ENCODE results near the gene OR6M1.

The OR6M1 gene

GRCh38 chr11:123783536-123783935, 22.6 kb downstream of the OR6M1 start:
- Histone ChIP-seq H4K20me1 (ENCODE audit: insufficient read depth, low read length) (no peaks in the 10 kb centered on the region), H3K79me2 (ENCODE audit: insufficient read depth, low read length) (no peaks in the 10 kb centered on the region), H3K27me3 (ENCODE audit: insufficient read depth, low read length) (no peaks in the 10 kb centered on the region), H3K9me2 (ENCODE audit: low read depth, low read length) (no peaks in the 10 kb centered on the region), H3K9ac (ENCODE audit: low read length) (no peak overlapping the region), H3K9me3 (ENCODE audit: low read length) (no peaks in the 10 kb centered on the region), H3K36me3 (ENCODE audit: insufficient read depth, low read length) (no peaks in the 10 kb centered on the region), H3K4me1 (ENCODE audit: insufficient read depth, low read length, severe bottlenecking) (no peaks in the 10 kb centered on the region), H2AFZ (ENCODE audit: low read length) (no peak overlapping the region), H3K4me2 (ENCODE audit: low read length) (no peak overlapping the region), H3K27ac (ENCODE audit: low read depth, low read length, poor library complexity, severe bottlenecking) (no peak overlapping the region), H3K4me3 (ENCODE audit: low read depth, low read length, poor library complexity, severe bottlenecking) (no peak overlapping the region), H3F3A (ENCODE audit: insufficient read depth, low read length) (no peaks in the 10 kb centered on the region)
- TF ChIP-seq CTCF (IDR thresholded peaks at IDR 0.05; ENCODE audit: low read length) (no peak), EZH2 (IDR thresholded peaks at IDR 0.05; ENCODE audit: borderline replicate concordance, low read length) (no peak)

- Histone ChIP-seq H3K36me3 (ENCODE audit: insufficient read depth, low read length) (no peaks in the 10 kb centered on the region), H3K9ac (ENCODE audit: low read length) (no peak overlapping the region), H3K9me2 (ENCODE audit: low read depth, low read length) (no peaks in the 10 kb centered on the region), H4K20me1 (ENCODE audit: insufficient read depth, low read length) (no peaks in the 10 kb centered on the region), H2AFZ (ENCODE audit: low read length) (no peak overlapping the region), H3K4me1 (ENCODE audit: insufficient read depth, low read length, severe bottlenecking) (no peaks in the 10 kb centered on the region), H3K27ac (ENCODE audit: low read depth, low read length, poor library complexity, severe bottlenecking) (no peak overlapping the region), H3K79me2 (ENCODE audit: insufficient read depth, low read length) (no peaks in the 10 kb centered on the region), H3K4me2 (ENCODE audit: low read length) (no peak overlapping the region), H3K27me3 (ENCODE audit: insufficient read depth, low read length) (no peaks in the 10 kb centered on the region), H3F3A (ENCODE audit: insufficient read depth, low read length) (no peaks in the 10 kb centered on the region), H3K4me3 (ENCODE audit: low read depth, low read length, poor library complexity, severe bottlenecking) (no peak overlapping the region), H3K9me3 (ENCODE audit: low read length) (no peaks in the 10 kb centered on the region)
- TF ChIP-seq EZH2 (IDR thresholded peaks at IDR 0.05; ENCODE audit: borderline replicate concordance, low read length) (no peak), CTCF (IDR thresholded peaks at IDR 0.05; ENCODE audit: low read length) (no peak)
Observed at GRCh38 chr11:123778511-123778910, 27.6 kb downstream of the OR6M1 start.

- Histone ChIP-seq H3K27ac (ENCODE audit: low read depth, low read length, poor library complexity, severe bottlenecking) (no peak overlapping the region), H3K4me3 (ENCODE audit: low read depth, low read length, poor library complexity, severe bottlenecking) (no peak overlapping the region), H3K27me3 (ENCODE audit: insufficient read depth, low read length) (no peaks in the 10 kb centered on the region), H3K9ac (ENCODE audit: low read length) (no peak overlapping the region), H3F3A (ENCODE audit: insufficient read depth, low read length) (no peaks in the 10 kb centered on the region), H3K79me2 (ENCODE audit: insufficient read depth, low read length) (no peaks in the 10 kb centered on the region), H3K4me1 (ENCODE audit: insufficient read depth, low read length, severe bottlenecking) (no peaks in the 10 kb centered on the region), H2AFZ (ENCODE audit: low read length) (no peak overlapping the region), H3K9me2 (ENCODE audit: low read depth, low read length) (no peaks in the 10 kb centered on the region), H3K9me3 (ENCODE audit: low read length) (no peaks in the 10 kb centered on the region), H3K36me3 (ENCODE audit: insufficient read depth, low read length) (no peaks in the 10 kb centered on the region), H4K20me1 (ENCODE audit: insufficient read depth, low read length) (no peaks in the 10 kb centered on the region), H3K4me2 (ENCODE audit: low read length) (no peak overlapping the region)
- no peak for TF ChIP-seq CTCF (IDR thresholded peaks at IDR 0.05; ENCODE audit: low read length)
- no peak for TF ChIP-seq EZH2 (IDR thresholded peaks at IDR 0.05; ENCODE audit: borderline replicate concordance, low read length)
Observed at GRCh38 chr11:123775715-123776549, 30.2 kb downstream of the OR6M1 start.
